Tibial nerve (tissue), 4 donors: ENCODE results near the gene RPS5. TPM values are rescaled to one million over a fixed set of nuclear protein-coding genes. Genes with fewer than 3 reads are reported as not detected.
"Not testable (repeated sequence)": the region's sequence is repeated elsewhere in the genome, so short reads cannot be mapped to it uniquely, and the experiment has no call there.

Experiments used
- DNase-seq, 2 donors: peaks; one replicate each; pipeline ENCODE4 v3.0.0-alpha.2; 2019; ENCODE audit warnings: low spot score in 2 of 2
- H3K27ac ChIP-seq, 4 donors: fragments of 200-600 bp; sonication (generic) in 3 of 4; one replicate each; pipeline ENCODE4 v1.5.1; 2017 to 2019; ENCODE audit warnings: mild to moderate bottlenecking in 1 of 4
- H3K27me3 ChIP-seq, 2 donors: fragments of 200-600 bp; sonication (generic) in 1 of 2; one replicate each; pipeline versions ENCODE4 v1.5.1 to v1.6.0; 2017 to 2019
- H3K36me3 ChIP-seq, 3 donors: fragments of 200-600 bp; sonication (generic); one replicate each; pipeline ENCODE4 v1.5.1; 2018 to 2019
- H3K4me1 ChIP-seq, 4 donors: fragments of 200-600 bp; sonication (generic) in 3 of 4; one replicate each; pipeline ENCODE4 v1.5.1; 2017 to 2019
- H3K4me3 ChIP-seq, 4 donors: fragments of 200-600 bp; sonication (generic) in 3 of 4; one replicate each; pipeline ENCODE4 v1.5.1; 2017 to 2019; ENCODE audit warnings: mild to moderate bottlenecking in 1 of 4, moderate library complexity in 1 of 4
- H3K9me3 ChIP-seq, 4 donors: fragments of 200-600 bp; sonication (generic) in 3 of 4; one replicate each; pipeline ENCODE4 v1.5.1; 2017 to 2019
- EP300 ChIP-seq, 2 donors: sonication (generic); formaldehyde crosslinking; IDR thresholded peaks; one replicate each; pipeline ENCODE4 v1.6.1; 2017; ENCODE audit warnings: antibody characterized with exemption in 2 of 2, mild to moderate bottlenecking in 1 of 2
- POLR2A ChIP-seq, 2 donors: fragments of 450-650 bp; IDR thresholded peaks; one replicate each; pipeline ENCODE4 v1.6.1; 2017; ENCODE audit warnings: antibody characterized with exemption in 2 of 2, mild to moderate bottlenecking in 2 of 2, moderate library complexity in 2 of 2
- WGBS, 2 donors: methylation state at CpG; one replicate each; pipeline ENCODE4 v1.1.5; 2018; 5-methylcytosine and 5-hydroxymethylcytosine counted together
- total RNA-seq, 4 donors: library from RNA; depleted of rRNA; stranded (reverse); fragments of >200 nt; gene quantifications; one replicate each; pipeline ENCODE4 v1.1.0, GENCODE V29; 2016
- TF ChIP-seq, protein P1 (sequence below), 5 experiments: fragments of 200-600 bp in 3 of 5; fragments of 450-650 bp in 2 of 5; sonication (generic) in 3 of 5; IDR thresholded peaks; one replicate each; pipeline ENCODE4 v1.5.1; 2016 to 2019; ENCODE audit warnings: antibody characterized with exemption in 5 of 5, mild to moderate bottlenecking in 3 of 5, moderate library complexity in 2 of 5

RPS5 gene
- total RNA-seq, 4 donors from 2014 or later, result 1,161 to 1,574 (median 1,263) TPM

DNA sequence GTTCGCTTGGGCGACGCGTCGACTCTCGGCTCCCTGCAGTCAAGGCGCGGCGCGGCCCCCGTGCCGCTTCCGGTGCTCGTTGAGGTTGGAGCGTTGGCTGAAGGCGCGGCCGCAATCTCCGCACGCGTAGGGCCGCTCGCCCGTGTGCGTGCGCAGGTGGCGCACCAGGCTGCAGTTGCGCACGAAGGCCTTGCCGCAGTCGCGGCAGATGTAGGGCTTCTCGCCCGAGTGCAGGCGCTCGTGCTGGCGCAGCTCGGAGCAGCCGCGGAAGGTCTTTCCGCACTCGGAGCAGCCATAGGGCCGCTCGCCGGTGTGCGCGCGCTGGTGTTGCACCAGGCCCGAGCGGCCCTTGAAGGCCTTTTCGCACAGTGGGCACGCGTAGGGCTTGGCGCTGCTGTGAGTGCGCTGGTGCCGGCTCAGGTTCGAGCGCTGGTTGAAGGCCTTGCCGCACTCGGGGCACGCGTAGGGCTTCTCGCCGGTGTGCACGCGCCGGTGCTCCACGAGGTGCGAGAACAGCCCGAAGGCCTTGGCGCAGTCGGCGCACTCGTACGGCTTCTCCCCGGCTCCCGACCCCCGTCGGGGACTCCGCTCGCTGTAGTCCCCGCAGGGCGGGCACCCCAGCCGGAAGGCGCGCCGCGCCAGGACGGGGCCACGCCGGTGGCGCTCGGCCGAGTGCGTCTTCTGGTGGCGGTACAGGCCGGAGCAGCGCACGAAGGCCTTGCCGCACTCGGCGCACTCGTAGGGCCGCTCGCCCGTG is 19.2 kb upstream of the RPS5 start:
- DNase-seq, result no peak
- WGBS, 2 donors, result 73% methylated on average over 58 to 94 of the region's 106 CpGs
- TF ChIP-seq POLR2A (IDR thresholded peaks at IDR 0.05), result no peak
- TF ChIP-seq, protein P1, sequence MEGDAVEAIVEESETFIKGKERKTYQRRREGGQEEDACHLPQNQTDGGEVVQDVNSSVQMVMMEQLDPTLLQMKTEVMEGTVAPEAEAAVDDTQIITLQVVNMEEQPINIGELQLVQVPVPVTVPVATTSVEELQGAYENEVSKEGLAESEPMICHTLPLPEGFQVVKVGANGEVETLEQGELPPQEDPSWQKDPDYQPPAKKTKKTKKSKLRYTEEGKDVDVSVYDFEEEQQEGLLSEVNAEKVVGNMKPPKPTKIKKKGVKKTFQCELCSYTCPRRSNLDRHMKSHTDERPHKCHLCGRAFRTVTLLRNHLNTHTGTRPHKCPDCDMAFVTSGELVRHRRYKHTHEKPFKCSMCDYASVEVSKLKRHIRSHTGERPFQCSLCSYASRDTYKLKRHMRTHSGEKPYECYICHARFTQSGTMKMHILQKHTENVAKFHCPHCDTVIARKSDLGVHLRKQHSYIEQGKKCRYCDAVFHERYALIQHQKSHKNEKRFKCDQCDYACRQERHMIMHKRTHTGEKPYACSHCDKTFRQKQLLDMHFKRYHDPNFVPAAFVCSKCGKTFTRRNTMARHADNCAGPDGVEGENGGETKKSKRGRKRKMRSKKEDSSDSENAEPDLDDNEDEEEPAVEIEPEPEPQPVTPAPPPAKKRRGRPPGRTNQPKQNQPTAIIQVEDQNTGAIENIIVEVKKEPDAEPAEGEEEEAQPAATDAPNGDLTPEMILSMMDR (IDR thresholded peaks at IDR 0.05), result no peak
- no peak for TF ChIP-seq EP300 (IDR thresholded peaks at IDR 0.05)
- H3K27me3 ChIP-seq, result no peaks in the 10 kb centered on the region
- H3K4me3 ChIP-seq, result no peak overlapping the region
- H3K36me3 ChIP-seq, result peaks cover 0 to 43% (median 0%) of the 10 kb centered on the region in 3 donors
- H3K4me1 ChIP-seq, result peaks cover 0 to 7% (median 0%) of the 10 kb centered on the region in 4 donors
- H3K9me3 ChIP-seq, result no peaks in the 10 kb centered on the region
- no peak overlapping the region for H3K27ac ChIP-seq

DNA sequence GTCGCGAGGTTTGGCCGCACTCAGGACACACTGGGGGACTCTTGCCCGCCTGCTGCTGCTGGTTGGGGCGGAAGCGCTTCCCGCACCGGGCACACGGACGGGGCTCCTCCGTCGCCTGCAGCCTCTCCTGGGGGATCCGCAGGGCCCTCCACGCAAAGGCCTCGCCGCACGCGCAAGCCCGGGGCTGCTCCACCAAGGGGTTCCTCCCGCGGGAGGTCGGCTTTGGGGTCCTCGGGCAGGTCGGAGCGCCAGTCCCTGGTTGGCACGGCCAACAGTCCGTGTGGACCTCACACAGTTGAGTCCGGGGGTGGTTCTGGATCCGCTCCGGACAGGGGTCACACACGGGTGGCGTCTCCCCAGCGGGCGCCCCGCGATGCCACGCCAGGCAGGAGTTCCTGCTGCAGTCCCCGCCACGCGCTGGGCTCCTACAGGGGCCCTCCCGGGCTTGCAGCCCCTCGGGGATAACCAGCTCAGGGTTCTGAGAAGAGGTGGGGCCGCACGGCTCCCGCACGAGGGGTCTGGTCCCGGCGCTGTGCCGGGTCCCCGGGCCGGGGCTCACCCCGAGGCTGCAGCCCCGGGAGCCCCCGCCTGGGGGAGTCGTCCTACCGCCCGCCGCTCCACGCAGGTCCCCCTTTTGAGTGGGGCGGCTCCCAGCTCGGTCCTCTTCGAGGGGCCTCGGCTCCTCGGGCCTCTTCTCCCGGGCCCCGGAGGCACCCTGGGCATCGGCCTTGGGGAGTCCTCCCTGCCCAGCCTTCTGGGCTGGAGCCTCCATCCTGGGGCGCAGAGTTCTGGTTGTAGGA is 18.3 kb upstream of the RPS5 start:
- Histone ChIP-seq H3K4me1 (no peaks in the 10 kb centered on the region), H3K4me3 (no peak overlapping the region), H3K9me3 (no peaks in the 10 kb centered on the region), H3K36me3 (peaks cover 0 to 43% (median 0%) of the 10 kb centered on the region in 3 donors), H3K27me3 (no peaks in the 10 kb centered on the region), H3K27ac (no peak overlapping the region)
- no peak for DNase-seq
- TF ChIP-seq POLR2A (IDR thresholded peaks at IDR 0.05) (no peak), EP300 (IDR thresholded peaks at IDR 0.05) (no peak)
- TF ChIP-seq, protein P1 (IDR thresholded peaks at IDR 0.05), result no peak
- WGBS, 2 donors, result 89 to 90% methylated on average over 46 to 52 of the region's 68 CpGs

DNA sequence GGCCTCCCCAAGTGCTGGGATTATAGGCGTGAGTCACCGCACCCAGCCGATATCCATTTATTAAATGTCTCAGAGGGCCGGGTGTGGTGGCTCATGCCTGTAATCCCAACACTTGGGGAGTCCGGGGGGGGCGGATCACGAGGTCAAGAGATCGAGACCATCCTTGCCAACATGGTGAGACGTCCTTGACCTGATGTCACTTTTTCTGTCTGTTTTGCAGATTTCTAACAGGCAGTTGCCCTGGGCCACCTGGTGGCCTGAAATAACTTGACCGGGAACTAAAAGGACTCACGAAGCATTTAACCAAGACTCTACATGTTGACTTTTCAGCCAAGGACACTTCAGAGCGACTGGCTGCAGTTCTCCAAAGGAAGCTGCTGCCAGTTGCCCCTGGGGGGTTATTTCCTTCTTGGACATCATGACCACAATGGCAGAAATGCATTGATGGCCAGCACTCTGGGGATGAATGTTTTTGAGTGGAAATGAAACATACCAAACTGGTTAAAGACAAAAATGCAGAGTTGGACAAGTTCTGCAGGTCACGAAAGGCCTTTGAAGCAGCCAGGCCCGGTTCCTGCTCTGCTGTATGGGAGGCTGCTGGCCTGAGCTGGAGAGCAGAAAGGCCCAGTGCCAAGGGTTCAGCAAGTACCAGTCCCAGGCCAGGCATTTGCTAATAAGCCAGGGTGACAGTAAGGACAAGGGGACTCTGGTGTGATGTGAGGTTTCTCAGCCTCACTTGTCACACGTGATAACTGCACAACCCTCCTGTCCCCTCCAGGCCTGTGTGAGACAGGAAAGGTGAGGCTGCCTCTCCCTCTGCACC is 14.5 kb upstream of the RPS5 start:
- Histone ChIP-seq H3K4me1 (no peaks in the 10 kb centered on the region), H3K9me3 (no peaks in the 10 kb centered on the region), H3K4me3 (no peak overlapping the region), H3K27ac (no peak overlapping the region), H3K36me3 (peaks cover 0 to 22% (median 0%) of the 10 kb centered on the region in 3 donors), H3K27me3 (no peaks in the 10 kb centered on the region)
- no peak for DNase-seq
- TF ChIP-seq, protein P1 (IDR thresholded peaks at IDR 0.05), result no peak
- TF ChIP-seq POLR2A (IDR thresholded peaks at IDR 0.05), result no peak
- no peak for TF ChIP-seq EP300 (IDR thresholded peaks at IDR 0.05)
- WGBS, 2 donors, result 69 to 72% methylated on average over 15 of the region's 15 CpGs

DNA sequence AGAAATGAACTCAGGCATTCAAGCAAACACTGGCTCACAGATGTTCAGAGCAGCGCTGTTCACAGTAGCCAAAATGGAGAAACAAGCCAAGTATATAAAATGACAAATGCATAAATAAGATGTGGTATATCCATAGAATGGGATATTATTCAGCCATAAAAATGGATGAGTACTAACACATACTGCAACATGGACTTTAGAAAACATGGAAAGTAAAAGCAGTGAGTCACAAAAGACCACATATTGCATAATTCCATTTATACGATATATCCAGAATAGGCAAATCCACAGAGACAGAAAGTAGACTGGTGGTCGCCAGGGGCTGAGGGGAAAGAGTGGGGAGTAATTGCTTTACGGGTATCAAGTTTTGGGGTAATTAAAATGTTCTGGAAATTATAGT is 12.9 kb upstream of the RPS5 start:
- Histone ChIP-seq H3K36me3 (peaks cover 0 to 7% (median 0%) of the 10 kb centered on the region in 3 donors), H3K4me1 (peaks cover 0 to 2% (median under 1%) of the 10 kb centered on the region in 4 donors), H3K27me3 (no peaks in the 10 kb centered on the region), H3K9me3 (no peaks in the 10 kb centered on the region), H3K27ac (no peak overlapping the region), H3K4me3 (no peak overlapping the region)
- no peak for DNase-seq
- WGBS, 2 donors, result 83% methylated on average over 4 of the region's 4 CpGs
- TF ChIP-seq EP300 (IDR thresholded peaks at IDR 0.05), result no peak
- no peak for TF ChIP-seq POLR2A (IDR thresholded peaks at IDR 0.05)
- TF ChIP-seq, protein P1 (IDR thresholded peaks at IDR 0.05), result no peak

DNA sequence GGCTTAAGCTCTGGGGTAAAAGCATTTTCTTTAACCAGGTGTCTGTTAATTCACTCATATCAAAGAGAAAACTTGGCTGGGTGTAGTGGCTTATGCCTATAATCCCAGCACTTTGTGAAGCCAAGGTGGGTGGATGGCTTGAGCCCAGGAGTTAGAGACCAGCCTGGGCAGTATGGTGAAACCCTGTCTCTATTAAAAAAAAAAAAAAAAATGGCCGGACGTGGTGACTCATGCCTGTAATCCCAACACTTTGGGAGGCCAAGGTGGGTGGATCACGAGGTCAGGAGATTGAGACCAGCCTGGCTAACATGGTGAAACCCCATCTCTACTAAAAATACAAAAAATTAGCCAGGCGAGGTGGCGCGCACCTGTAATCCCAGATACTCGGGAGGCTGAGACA is 10.3 kb upstream of the RPS5 start:
- H3K9me3 ChIP-seq, H3K4me3 ChIP-seq, H3K36me3 ChIP-seq, DNase-seq, H3K27me3 ChIP-seq, H3K27ac ChIP-seq: not testable (repeated sequence)
- WGBS, 2 donors, result 85 to 86% methylated on average over 7 of the region's 7 CpGs
- peaks cover 0 to 18% (median 15%) of the 10 kb centered on the region in 4 donors for H3K4me1 ChIP-seq
